Fibroblast of the conjunctiva (primary cell): ENCODE measurements around the gene FGF2.
"Not testable (repeated sequence)": the region's sequence is repeated elsewhere in the genome, so short reads cannot be mapped to it uniquely, and the experiment has no call there.

Experiments used
- DNase-seq: peaks from one replicate; pipeline ENCODE4 v3.0.0-alpha.2; 2010; ENCODE audit warnings: low read depth

FGF2 gene

GRCh38 chr4:122928930-122929329, 102.3 kb downstream of the FGF2 start:
- DNase-seq, result no peak

- peak; percentile 18 for DNase-seq
These were observed 104.2 kb downstream of the FGF2 start for GRCh38 chr4:122930862-122931261.

- DNase-seq, result no peak
These were observed 106.1 kb downstream of the FGF2 start for GRCh38 chr4:122932763-122933162.

- DNase-seq, result not testable (repeated sequence)
These were observed 118.5 kb downstream of the FGF2 start for GRCh38 chr4:122945136-122945535.

GRCh38 chr4:122946142-122946541, 119.5 kb downstream of the FGF2 start:
- no peak for DNase-seq
